Upper lobe of left lung (tissue), 6 donors: Measurements from ENCODE around the gene PLXNB1. TPM values are rescaled to one million over a fixed set of nuclear protein-coding genes. Genes with fewer than 3 reads are reported as not detected.

Source experiments
- ATAC-seq, 2 donors: fragments of 200-7000 bp; cut with Tn5 transposase; one replicate each; pipeline ENCODE4 v1.9.1; 2022; ENCODE audit warnings: mild to moderate bottlenecking in 2 of 2, moderate library complexity in 2 of 2; ENCODE audit not compliant: low FRiP score in 2 of 2
- DNase-seq, 2 donors: peaks; one replicate each; pipeline ENCODE4 v3.0.0-alpha.2; 2019 to 2020
- H3K27ac ChIP-seq, 4 donors: fragments of 200-600 bp; sonication (generic); one replicate each; pipeline ENCODE4 v1.5.1; 2016 to 2019
- H3K27me3 ChIP-seq, 4 donors: fragments of 200-600 bp; sonication (generic); one replicate each; pipeline ENCODE4 v1.5.1; 2017 to 2019
- H3K36me3 ChIP-seq, 4 donors: fragments of 200-600 bp; sonication (generic); one replicate each; pipeline ENCODE4 v1.5.1; 2016 to 2019
- H3K4me1 ChIP-seq, 4 donors: fragments of 200-600 bp; sonication (generic); one replicate each; pipeline ENCODE4 v1.5.1; 2018 to 2019
- H3K4me3 ChIP-seq, 4 donors: fragments of 200-600 bp; sonication (generic); one replicate each; pipeline ENCODE4 v1.5.1; 2017 to 2019; ENCODE audit warnings: mild to moderate bottlenecking in 2 of 4, moderate library complexity in 1 of 4
- H3K9me3 ChIP-seq, 4 donors: fragments of 200-600 bp; sonication (generic); one replicate each; pipeline ENCODE4 v1.5.1; 2018 to 2019
- EP300 ChIP-seq, 4 donors: sonication (generic); formaldehyde crosslinking; IDR thresholded peaks; one replicate each; pipeline ENCODE4 v1.5.1; 2017; ENCODE audit warnings: antibody characterized with exemption in 4 of 4, control low read depth in 2 of 4
- POLR2A ChIP-seq, 4 donors: fragments of 450-650 bp; IDR thresholded peaks; one replicate each; pipeline ENCODE4 v1.5.1; 2016 to 2017; ENCODE audit warnings: antibody characterized with exemption in 4 of 4, mild to moderate bottlenecking in 2 of 4
- POLR2AphosphoS5 ChIP-seq, 2 donors: sonication (generic); formaldehyde crosslinking; IDR thresholded peaks; one replicate each; pipeline ENCODE4 v1.5.1; 2017; ENCODE audit warnings: antibody characterized with exemption in 2 of 2
- WGBS, 2 donors: methylation state at CpG; one replicate each; pipeline ENCODE4 v1.1.5; 2017 to 2018; 5-methylcytosine and 5-hydroxymethylcytosine counted together
- total RNA-seq, 6 donors: library from RNA; depleted of rRNA in 4 of 6; stranded (reverse); fragments of >200 nt in 4 of 6; gene quantifications; one replicate each; pipeline versions ENCODE4 v1.1.0 to v1.2.1, GENCODE V29; 2016 to 2021
- TF ChIP-seq, protein P1 (sequence below), 6 experiments: fragments of 450-650 bp in 4 of 6; fragments of 200-600 bp in 2 of 6; sonication (generic) in 2 of 6; IDR thresholded peaks; one replicate each; pipeline ENCODE4 v1.5.1; 2016 to 2019; ENCODE audit warnings: antibody characterized with exemption in 6 of 6
- donor health status: DM: no; HTN: no; CAD: no; lungs with moderate emphysema.
- donor health status: DM: no; HTN: yes; CAD: no; lungs with severe emphysema.

Gene PLXNB1
- total RNA-seq, 6 donors from 2014 or later: 91.2 to 588 (median 123) TPM

- TF ChIP-seq POLR2A (IDR thresholded peaks at IDR 0.05): no peak
- no peak for TF ChIP-seq EP300 (IDR thresholded peaks at IDR 0.05)
- no peak for TF ChIP-seq POLR2AphosphoS5 (IDR thresholded peaks at IDR 0.05)
- TF ChIP-seq, protein P1, sequence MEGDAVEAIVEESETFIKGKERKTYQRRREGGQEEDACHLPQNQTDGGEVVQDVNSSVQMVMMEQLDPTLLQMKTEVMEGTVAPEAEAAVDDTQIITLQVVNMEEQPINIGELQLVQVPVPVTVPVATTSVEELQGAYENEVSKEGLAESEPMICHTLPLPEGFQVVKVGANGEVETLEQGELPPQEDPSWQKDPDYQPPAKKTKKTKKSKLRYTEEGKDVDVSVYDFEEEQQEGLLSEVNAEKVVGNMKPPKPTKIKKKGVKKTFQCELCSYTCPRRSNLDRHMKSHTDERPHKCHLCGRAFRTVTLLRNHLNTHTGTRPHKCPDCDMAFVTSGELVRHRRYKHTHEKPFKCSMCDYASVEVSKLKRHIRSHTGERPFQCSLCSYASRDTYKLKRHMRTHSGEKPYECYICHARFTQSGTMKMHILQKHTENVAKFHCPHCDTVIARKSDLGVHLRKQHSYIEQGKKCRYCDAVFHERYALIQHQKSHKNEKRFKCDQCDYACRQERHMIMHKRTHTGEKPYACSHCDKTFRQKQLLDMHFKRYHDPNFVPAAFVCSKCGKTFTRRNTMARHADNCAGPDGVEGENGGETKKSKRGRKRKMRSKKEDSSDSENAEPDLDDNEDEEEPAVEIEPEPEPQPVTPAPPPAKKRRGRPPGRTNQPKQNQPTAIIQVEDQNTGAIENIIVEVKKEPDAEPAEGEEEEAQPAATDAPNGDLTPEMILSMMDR (IDR thresholded peaks at IDR 0.05): no peak
- peaks cover 5 to 78% (median 61%) of the 10 kb centered on the region in 4 donors for H3K36me3 ChIP-seq
- no peak overlapping the region for H3K27ac ChIP-seq
- H3K27me3 ChIP-seq: no peaks in the 10 kb centered on the region
- no peaks in the 10 kb centered on the region for H3K4me1 ChIP-seq
- WGBS, 2 donors: 93% methylated on average over 11 to 13 of the region's 14 CpGs
- DNase-seq (no peak), ATAC-seq (no peak)
- H3K9me3 ChIP-seq: no peaks in the 10 kb centered on the region
- H3K4me3 ChIP-seq: no peak overlapping the region
Measured at GRCh38 chr3:48417529-48418108, 12.3 kb downstream of the PLXNB1 start.

- DNase-seq: no peak
- 93 to 96% methylated on average over 4 of the region's 4 CpGs for WGBS, 2 donors
- ATAC-seq: no peak
- H3K36me3 ChIP-seq: peaks cover 5 to 89% (median 70%) of the 10 kb centered on the region in 4 donors
- H3K27ac ChIP-seq: no peak overlapping the region
- H3K4me1 ChIP-seq: no peaks in the 10 kb centered on the region
- no peaks in the 10 kb centered on the region for H3K27me3 ChIP-seq
- no peak for TF ChIP-seq EP300 (IDR thresholded peaks at IDR 0.05)
- TF ChIP-seq POLR2AphosphoS5 (IDR thresholded peaks at IDR 0.05): no peak
- TF ChIP-seq, protein P1 (IDR thresholded peaks at IDR 0.05): no peak
- no peak for TF ChIP-seq POLR2A (IDR thresholded peaks at IDR 0.05)
- no peaks in the 10 kb centered on the region for H3K9me3 ChIP-seq
- no peak overlapping the region for H3K4me3 ChIP-seq
Measured at GRCh38 chr3:48416546-48416945, 13.3 kb downstream of the PLXNB1 start.

DNA sequence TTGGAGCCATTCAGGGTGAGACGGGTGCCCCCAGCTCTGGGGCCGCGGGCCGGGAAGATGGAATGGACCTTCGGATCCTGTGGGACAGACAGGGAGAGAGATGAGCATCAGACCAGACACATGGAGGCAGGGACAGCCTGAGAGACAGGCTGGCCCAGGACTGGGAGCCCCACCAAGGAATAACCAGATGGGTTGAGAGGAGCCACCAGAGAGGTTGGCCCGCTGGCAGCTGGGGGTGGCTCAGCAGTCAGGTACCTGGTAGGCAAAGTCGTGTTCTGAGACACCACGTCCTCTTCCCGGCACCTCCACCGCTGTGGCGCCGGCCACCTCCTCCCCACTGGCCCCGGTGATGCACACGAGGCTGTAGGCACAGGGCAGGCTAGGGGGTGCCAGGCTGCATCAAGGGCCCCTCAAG lies 13.8 kb downstream of the PLXNB1 start:
- 92 to 94% methylated on average over 10 to 14 of the region's 14 CpGs for WGBS, 2 donors
- Histone ChIP-seq H3K36me3 (peaks cover 5 to 91% (median 71%) of the 10 kb centered on the region in 4 donors), H3K4me3 (no peak overlapping the region), H3K27me3 (no peaks in the 10 kb centered on the region), H3K9me3 (no peaks in the 10 kb centered on the region), H3K27ac (no peak overlapping the region), H3K4me1 (no peaks in the 10 kb centered on the region)
- ATAC-seq: no peak
- DNase-seq: no peak
- TF ChIP-seq POLR2A (IDR thresholded peaks at IDR 0.05) (no peak), EP300 (IDR thresholded peaks at IDR 0.05) (no peak), POLR2AphosphoS5 (IDR thresholded peaks at IDR 0.05) (no peak)
- TF ChIP-seq, protein P1 (IDR thresholded peaks at IDR 0.05): no peak

GRCh38 chr3:48415251-48415953 lies 14.5 kb downstream of the PLXNB1 start:
- DNase-seq (no peak), ATAC-seq (no peak)
- Histone ChIP-seq H3K27ac (no peak overlapping the region), H3K36me3 (peaks cover 5 to 90% (median 75%) of the 10 kb centered on the region in 4 donors), H3K9me3 (no peaks in the 10 kb centered on the region), H3K4me3 (no peak overlapping the region), H3K27me3 (no peaks in the 10 kb centered on the region), H3K4me1 (no peaks in the 10 kb centered on the region)
- TF ChIP-seq POLR2AphosphoS5 (IDR thresholded peaks at IDR 0.05): no peak
- TF ChIP-seq, protein P1 (IDR thresholded peaks at IDR 0.05): no peak
- TF ChIP-seq EP300 (IDR thresholded peaks at IDR 0.05): no peak
- TF ChIP-seq POLR2A (IDR thresholded peaks at IDR 0.05): no peak
- 93 to 97% methylated on average over 21 to 22 of the region's 24 CpGs for WGBS, 2 donors
